Measurements from ENCODE around the gene ARHGAP15. TPM values are rescaled to one million over a fixed set of nuclear protein-coding genes. Genes with fewer than 3 reads are reported as not detected.

ARHGAP15 gene
- polyA plus RNA-seq, 1 donor from 2014 or later: 0.30 TPM

- H3K9me2 ChIP-seq (ENCODE audit: insufficient read depth, low read length): no peaks in the 10 kb centered on the region
- no peaks in the 10 kb centered on the region for H3F3A ChIP-seq (ENCODE audit: insufficient read depth, low read length, poor library complexity, severe bottlenecking)
- no peaks in the 10 kb centered on the region for H3K36me3 ChIP-seq (ENCODE audit: insufficient read depth, low read length)
- H3K9me3 ChIP-seq (ENCODE audit: low read length): no peaks in the 10 kb centered on the region
- no peak overlapping the region for H3K9ac ChIP-seq (ENCODE audit: low read length)
- H3K4me3 ChIP-seq (ENCODE audit: low read length): no peak overlapping the region
- no peaks in the 10 kb centered on the region for H3K79me2 ChIP-seq (replicated peaks; ENCODE audit: insufficient read depth, low read length)
- H3K27ac ChIP-seq (ENCODE audit: low read length): no peak overlapping the region
- no peaks in the 10 kb centered on the region for H3K27me3 ChIP-seq (ENCODE audit: insufficient read depth, low read depth, low read length)
- TF ChIP-seq POLR2AphosphoS5 (IDR thresholded peaks at IDR 0.05) (no peak), TAF1 (IDR thresholded peaks at IDR 0.05; ENCODE audit: low read depth) (no peak), REST (IDR thresholded peaks at IDR 0.05; ENCODE audit: borderline replicate concordance) (no peak), RAD21 (conservative IDR thresholded peaks at IDR 0.05) (no peak), SMC3 (conservative IDR thresholded peaks at IDR 0.05; ENCODE audit: poor library complexity) (no peak), EP300 (conservative IDR thresholded peaks at IDR 0.05; ENCODE audit: poor library complexity, severe bottlenecking) (no peak), CTCF (IDR thresholded peaks at IDR 0.05; ENCODE audit: poor library complexity, severe bottlenecking) (no peak)
- no peak overlapping the region for H2AFZ ChIP-seq (ENCODE audit: low read depth, low read length)
- no peak overlapping the region for H3K4me2 ChIP-seq (ENCODE audit: low read length)
- no peaks in the 10 kb centered on the region for H4K20me1 ChIP-seq (ENCODE audit: insufficient read depth)
These were observed 678.5 kb downstream of the ARHGAP15 start for GRCh38 chr2:143807671-143808070.

- Histone ChIP-seq H4K20me1 (ENCODE audit: insufficient read depth) (no peaks in the 10 kb centered on the region), H3K9ac (ENCODE audit: low read length) (no peak overlapping the region), H3K9me2 (ENCODE audit: insufficient read depth, low read length) (no peaks in the 10 kb centered on the region), H3K79me2 (replicated peaks; ENCODE audit: insufficient read depth, low read length) (no peaks in the 10 kb centered on the region), H3F3A (ENCODE audit: insufficient read depth, low read length, poor library complexity, severe bottlenecking) (no peaks in the 10 kb centered on the region), H3K36me3 (ENCODE audit: insufficient read depth, low read length) (no peaks in the 10 kb centered on the region), H3K27ac (ENCODE audit: low read length) (no peak overlapping the region), H2AFZ (ENCODE audit: low read depth, low read length) (no peak overlapping the region), H3K9me3 (ENCODE audit: low read length) (no peaks in the 10 kb centered on the region), H3K4me2 (ENCODE audit: low read length) (no peak overlapping the region), H3K27me3 (ENCODE audit: insufficient read depth, low read depth, low read length) (no peaks in the 10 kb centered on the region), H3K4me3 (ENCODE audit: low read length) (no peak overlapping the region)
- TF ChIP-seq MXI1 (conservative IDR thresholded peaks at IDR 0.05; ENCODE audit: poor library complexity, severe bottlenecking) (no peak), RAD21 (conservative IDR thresholded peaks at IDR 0.05) (no peak), SMC3 (conservative IDR thresholded peaks at IDR 0.05; ENCODE audit: poor library complexity) (no peak), POLR2AphosphoS5 (IDR thresholded peaks at IDR 0.05) (no peak), TAF1 (IDR thresholded peaks at IDR 0.05; ENCODE audit: low read depth) (no peak), CTCF (IDR thresholded peaks at IDR 0.05; ENCODE audit: poor library complexity, severe bottlenecking) (no peak), EZH2 (IDR thresholded peaks at IDR 0.05; ENCODE audit: borderline replicate concordance, insufficient read depth, low read length, poor library complexity, severe bottlenecking) (no peak), EP300 (conservative IDR thresholded peaks at IDR 0.05; ENCODE audit: poor library complexity, severe bottlenecking) (no peak), REST (IDR thresholded peaks at IDR 0.05; ENCODE audit: borderline replicate concordance) (no peak)
These were observed 678.9 kb downstream of the ARHGAP15 start for GRCh38 chr2:143808166-143808565.
